Omental fat pad (tissue), 4 donors: Measurements from ENCODE around the gene CNOT11. TPM values are rescaled to one million over a fixed set of nuclear protein-coding genes. Genes with fewer than 3 reads are reported as not detected.

ENCODE experiments used
- ATAC-seq: fragments of 150-250 bp; one replicate; pipeline ENCODE4 v1.9.1; 2016; ENCODE audit warnings: mild to moderate bottlenecking, moderate library complexity; ENCODE audit not compliant: low FRiP score
- DNase-seq: peaks from one replicate; pipeline ENCODE4 v3.0.0-alpha.2; 2019; ENCODE audit warnings: low spot score
- total RNA-seq, 4 donors: library from RNA; depleted of rRNA; stranded (reverse); fragments of >200 nt; gene quantifications; one replicate each; pipeline ENCODE4 v1.1.0, GENCODE V29; 2016
- TF ChIP-seq, protein P1 (sequence below), 3 donors: fragments of 450-650 bp; IDR thresholded peaks; one replicate each; pipeline ENCODE4 v1.5.1; 2016 to 2017; ENCODE audit warnings: antibody characterized with exemption in 3 of 3, mild to moderate bottlenecking in 3 of 3, moderate library complexity in 2 of 3

Gene CNOT11
- total RNA-seq, 4 donors from 2014 or later: 18.4 to 28.5 (median 22.8) TPM

DNA sequence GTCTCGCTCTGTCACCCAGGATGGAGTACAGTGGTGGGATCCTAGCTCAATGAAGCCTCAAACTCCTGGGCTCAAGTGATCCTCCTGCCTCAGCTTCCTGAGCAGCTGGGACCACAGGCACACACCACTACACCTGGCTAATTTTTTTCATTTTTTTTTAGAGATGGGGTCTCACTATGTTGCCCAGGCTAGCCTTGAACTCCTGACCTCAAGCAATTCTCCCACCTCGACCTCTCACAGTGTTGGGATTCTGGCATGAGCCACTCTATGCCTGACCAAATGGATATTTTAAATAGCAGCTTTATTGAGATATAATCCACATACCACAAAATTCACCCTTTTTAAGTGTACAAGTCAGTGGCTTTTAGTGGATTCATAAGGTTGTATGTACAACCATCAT lies 44.7 kb downstream of the CNOT11 start:
- TF ChIP-seq, protein P1, sequence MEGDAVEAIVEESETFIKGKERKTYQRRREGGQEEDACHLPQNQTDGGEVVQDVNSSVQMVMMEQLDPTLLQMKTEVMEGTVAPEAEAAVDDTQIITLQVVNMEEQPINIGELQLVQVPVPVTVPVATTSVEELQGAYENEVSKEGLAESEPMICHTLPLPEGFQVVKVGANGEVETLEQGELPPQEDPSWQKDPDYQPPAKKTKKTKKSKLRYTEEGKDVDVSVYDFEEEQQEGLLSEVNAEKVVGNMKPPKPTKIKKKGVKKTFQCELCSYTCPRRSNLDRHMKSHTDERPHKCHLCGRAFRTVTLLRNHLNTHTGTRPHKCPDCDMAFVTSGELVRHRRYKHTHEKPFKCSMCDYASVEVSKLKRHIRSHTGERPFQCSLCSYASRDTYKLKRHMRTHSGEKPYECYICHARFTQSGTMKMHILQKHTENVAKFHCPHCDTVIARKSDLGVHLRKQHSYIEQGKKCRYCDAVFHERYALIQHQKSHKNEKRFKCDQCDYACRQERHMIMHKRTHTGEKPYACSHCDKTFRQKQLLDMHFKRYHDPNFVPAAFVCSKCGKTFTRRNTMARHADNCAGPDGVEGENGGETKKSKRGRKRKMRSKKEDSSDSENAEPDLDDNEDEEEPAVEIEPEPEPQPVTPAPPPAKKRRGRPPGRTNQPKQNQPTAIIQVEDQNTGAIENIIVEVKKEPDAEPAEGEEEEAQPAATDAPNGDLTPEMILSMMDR (IDR thresholded peaks at IDR 0.05): no peak
- ATAC-seq: no peak
- DNase-seq: no peak

DNA sequence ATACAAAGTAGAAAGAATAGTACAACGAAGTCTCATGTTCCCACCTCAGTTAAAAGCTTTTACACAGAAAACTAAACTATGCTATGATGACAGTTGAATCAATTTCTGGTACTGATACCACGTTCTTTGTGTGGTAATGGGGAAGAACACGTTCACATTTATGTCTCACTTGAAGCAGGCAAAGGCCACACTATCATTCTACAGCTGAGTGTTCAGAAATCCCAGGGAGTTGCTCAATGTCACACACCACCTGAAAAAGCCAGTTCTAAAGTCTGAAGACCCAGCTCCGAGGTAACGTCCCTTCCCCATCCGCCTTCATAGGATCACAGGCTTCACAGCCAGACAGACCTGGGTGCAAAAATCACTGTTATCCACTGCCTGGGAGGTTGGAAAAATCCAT lies 46.9 kb downstream of the CNOT11 start:
- TF ChIP-seq, protein P1 (IDR thresholded peaks at IDR 0.05): no peak
- ATAC-seq: no peak
- no peak for DNase-seq

DNA sequence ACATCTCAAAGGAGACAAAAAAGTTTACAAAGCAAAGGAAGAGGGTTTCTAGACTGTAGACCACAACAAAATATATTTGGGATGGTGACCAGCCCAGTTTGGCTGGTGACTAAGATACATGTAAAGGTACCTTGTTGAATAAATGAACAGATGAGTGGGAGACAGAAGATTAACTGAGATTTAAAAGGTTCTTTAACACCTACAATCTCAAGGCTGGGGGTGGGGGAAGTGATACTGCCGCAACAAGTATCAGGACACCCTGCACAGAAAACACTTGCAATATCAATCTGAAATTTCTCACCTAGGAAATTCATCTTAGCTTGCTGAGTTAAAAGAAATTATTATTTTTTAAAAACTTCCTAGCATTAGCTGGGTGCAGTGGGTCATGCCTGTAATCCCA lies 47.5 kb downstream of the CNOT11 start:
- no peak for DNase-seq
- ATAC-seq: no peak
- TF ChIP-seq, protein P1 (IDR thresholded peaks at IDR 0.05): no peak

DNA sequence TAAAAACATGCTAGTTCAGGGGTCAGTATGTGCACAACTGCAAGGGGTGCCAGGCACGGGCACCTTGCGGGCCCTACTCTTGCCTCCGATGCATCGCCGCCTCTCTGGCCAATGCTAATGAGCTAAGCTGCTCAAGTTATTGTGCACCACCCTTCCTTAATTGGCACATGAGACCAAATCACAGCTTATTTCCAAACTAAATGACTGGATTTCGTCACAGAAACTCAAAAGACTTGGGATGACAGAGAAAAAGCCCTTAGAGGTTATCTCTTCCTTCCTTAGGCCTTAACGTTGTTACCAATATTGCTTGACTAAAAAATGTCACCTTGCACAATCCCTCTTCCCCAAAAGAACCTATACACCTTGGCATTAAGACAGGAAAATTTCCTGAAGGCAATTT lies 48.1 kb downstream of the CNOT11 start:
- no peak for ATAC-seq
- TF ChIP-seq, protein P1 (IDR thresholded peaks at IDR 0.05): no peak
- DNase-seq: no peak

DNA sequence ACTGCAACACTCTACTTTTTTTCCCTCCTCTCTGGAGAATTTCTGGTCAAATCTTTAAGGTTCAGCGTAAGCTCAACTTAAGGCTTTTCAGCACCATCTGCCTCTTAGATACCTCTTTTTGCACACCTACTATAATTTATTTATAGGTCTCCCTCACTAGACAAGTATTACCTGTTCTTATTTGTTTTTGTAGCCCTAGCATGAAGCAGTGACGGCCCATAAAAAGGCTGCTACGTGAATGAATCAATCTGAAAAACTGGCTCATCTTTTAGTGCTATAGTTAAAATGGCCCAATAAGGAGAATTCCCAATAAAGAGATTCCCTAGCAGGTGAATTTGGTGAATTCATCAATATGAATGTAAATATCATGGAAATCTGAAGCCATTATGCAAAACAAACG lies 49.3 kb downstream of the CNOT11 start:
- DNase-seq (no peak), ATAC-seq (no peak)
- TF ChIP-seq, protein P1 (IDR thresholded peaks at IDR 0.05): no peak

DNA sequence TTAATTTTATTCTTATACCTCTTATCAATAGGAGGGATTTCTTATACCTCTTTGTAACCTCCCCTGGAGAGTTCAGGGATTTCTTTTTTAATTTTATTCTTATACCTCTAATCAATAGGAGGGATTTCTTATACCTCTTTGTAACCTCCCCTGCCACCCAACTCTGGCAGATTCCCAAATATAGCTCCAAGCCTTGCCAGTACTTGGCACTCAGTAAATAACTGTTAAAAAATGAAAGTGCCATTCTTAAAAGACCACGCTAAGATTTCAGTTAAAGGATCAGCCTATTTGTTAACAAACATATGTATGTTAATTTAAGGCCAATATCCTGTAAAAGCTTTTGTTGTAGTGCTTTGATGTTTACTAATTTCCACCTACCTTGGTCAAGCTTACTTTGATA lies 51.0 kb downstream of the CNOT11 start:
- TF ChIP-seq, protein P1 (IDR thresholded peaks at IDR 0.05): no peak
- no peak for ATAC-seq
- no peak for DNase-seq

DNA sequence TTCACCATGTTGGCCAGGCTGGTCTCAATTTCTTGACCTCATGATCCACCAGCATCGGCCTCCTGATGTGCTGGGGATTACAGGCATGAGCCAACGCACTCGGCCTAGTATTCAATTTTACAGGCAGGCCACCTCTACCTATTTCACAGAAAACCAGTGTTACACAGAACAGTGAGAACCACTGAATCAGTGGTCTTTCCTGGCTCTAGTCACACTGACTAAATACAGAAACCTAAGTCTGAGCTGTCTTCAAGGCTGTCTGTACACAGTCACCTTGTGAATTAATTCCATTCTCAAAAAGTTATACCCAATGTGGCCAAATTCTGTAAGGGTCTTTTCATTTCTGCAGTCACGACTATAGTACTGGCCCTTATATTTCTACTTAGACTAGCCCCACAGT lies 52.3 kb downstream of the CNOT11 start:
- ATAC-seq: no peak
- DNase-seq: no peak
- TF ChIP-seq, protein P1 (IDR thresholded peaks at IDR 0.05): no peak
